ENCODE measurements around the gene AGAP5.

The AGAP5 gene

DNA sequence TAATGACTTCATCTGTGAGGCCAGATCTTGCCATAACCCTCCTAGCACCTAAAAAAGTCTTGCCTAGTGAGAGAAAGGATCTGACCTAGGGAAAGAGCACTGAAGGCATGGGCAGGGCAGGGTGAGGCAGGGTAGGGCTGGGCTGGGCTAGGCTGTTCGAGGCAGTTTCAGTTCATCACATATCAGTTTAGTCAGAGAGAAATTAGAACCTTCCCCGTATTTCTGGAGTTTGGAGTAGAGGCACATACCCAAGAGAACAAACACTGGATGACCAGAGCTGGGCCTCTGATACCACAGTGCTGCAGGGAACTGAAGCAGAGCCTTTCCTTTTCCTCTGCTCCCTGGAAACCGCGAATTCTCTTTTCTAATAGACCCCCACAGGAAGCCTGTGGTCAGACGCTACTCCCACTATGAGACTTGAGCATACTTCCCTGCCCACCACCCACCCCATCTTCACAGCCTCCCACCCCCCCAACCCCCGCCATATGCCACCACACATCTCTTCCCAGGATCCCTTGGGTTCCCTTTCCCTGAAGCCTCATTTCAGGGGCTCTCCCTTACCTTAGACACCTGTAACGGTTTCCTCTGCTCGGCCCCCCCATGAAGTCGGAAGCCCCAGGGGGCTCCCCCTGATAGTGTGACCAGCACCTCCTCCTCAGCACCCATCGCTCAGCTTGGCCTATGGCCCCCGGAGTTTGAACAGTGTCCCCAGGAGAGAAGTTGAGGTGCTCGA is 42.5 kb downstream of the AGAP5 start:
- DNase-seq (ENCODE audit: low spot score), result no peak

DNA sequence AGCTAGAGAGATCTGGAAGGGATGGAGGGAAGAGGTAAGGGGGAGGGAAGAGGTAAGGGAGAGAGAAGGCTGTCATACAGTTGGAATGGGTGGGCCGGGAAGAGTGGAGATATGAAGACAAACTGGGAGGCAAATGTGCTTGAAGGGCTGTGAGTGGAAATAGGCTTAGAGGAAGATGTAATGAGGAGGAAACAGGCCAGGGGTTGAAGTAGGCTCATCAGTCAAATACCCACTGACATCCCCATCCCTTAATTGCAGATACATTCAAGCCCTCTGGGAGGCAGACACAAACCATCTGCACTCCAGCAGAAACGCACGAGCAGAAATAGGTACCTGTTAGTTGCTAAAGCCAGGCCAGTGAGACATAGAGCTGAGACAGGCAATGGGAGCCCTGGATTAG is 44.2 kb downstream of the AGAP5 start:
- DNase-seq (ENCODE audit: low spot score), result no peak

DNA sequence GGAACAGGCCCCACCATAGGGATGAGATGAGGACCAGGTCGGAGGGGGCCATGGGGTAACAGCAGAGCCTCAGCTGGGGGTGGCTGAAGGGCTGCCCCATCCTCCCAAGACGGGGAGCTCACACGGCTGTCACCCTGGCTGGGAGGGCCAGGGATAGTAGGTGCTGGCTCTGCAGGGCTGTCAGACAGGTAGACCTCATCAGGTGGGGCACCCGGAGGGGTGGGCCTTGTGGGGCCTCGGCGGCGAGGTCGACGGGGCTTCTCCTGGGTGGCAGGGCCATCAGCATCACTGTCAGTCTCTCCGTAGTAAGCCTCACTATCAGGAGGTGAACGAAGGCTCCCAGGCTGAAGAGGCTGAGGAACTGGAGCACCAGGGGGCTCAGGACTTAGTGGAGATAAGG is 44.7 kb downstream of the AGAP5 start:
- no peak for DNase-seq (ENCODE audit: low spot score)

DNA sequence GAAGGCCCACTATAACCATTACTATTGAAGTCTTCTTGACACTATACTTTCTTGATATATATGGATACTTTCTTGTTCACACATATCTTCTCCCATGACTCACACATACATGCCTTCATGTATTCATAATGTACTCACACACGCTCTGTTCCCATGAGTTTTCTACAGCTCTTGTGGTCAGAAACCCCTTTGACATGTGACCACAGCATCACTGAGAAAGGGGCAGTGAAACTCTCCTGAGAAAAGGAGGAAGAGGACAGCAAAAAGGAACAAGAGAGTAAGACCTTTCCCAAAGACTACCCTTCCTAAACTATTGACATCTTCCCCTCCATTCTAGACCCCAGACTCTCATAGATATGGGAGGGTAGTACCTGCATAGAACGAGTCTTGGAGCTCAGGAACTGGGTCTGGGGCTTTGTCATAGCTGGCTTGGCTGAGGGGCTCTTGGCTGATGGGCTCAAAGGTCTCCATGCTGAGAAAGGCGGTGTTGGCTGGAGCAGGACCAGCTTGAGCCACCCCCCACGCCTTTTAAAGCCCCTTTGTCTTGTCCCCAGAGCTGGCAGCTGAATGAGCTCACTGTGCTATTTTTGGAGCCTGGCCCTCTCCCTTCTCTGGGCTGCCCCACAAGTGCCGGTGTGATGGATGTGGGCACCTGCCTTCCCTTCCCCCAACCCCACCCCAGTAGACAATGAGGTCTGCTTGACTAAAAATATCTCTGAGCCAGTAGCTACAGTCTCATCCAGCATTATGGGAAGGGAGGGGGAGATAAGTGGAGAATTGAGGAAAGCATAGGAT is 47.2 kb downstream of the AGAP5 start:
- no peak for DNase-seq (ENCODE audit: low spot score)

DNA sequence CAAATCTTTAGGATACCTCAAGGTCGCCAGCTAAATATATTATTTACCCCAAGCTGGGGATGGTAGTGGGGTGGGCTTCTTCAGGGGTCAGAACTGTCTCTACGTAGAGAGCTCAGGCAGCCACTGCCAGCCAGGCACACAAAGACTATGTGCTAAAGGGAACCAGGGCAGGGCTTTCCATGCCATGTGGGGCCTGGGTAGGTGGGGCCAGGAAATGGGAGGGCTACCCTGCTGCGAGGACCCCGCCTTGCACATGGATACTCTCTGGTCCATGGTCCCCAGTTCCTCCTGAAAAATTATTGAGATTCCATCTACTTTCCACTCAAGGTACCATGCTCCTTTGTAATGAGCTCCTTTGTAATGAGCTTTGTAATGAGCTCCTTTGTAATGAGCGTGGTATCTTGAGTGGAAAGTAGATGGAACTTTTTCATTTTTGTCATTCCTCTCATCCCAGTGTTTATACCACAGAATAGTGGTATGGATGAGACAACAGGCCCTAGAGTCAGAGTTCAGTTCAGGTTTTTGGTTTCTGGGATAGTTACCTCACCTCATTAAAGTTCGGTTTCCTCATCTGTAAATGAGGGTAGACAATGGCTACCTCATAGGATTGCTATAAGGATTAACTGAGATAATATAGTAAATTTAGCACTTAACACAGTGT is 47.9 kb downstream of the AGAP5 start:
- no peak for DNase-seq (ENCODE audit: low spot score)

DNA sequence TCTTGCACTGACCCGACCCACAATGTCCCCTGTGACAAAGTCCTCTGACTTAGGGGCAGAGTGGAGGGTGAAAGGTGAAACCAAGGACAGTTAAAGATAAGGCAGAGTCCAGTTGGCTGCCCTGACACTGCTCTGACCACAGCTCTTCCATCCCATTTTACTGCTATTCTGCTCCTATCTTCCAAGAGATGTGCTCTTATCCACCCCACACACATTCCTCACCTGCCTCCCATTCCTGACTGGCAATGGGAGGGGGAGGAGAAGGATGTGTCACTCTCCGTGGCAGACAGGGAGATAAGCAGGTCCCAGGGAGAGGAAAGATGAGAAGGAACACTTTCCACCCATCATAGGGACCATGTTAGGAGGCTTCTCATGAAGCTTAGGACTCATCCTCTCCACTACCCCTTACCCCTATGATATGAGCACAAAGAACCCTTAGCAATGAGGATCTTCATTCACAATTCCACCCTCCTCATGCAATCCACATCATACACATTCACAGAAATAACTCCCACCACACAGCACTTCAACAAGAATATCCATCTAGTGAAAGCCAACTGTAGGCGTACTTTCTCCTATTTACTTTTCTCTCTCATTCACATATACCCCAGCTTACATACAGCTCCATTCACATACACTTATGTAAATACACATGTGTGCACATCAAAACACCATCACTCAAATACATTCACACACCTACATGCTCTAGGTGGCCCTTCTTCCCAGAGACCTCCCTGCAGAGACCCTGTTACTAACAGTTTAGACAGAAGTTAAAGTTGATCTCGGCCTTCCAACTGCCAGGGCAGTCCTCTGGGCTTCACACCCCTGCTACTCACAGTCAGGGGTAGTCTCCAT is 48.7 kb downstream of the AGAP5 start:
- no peak for DNase-seq (ENCODE audit: low spot score)

DNA sequence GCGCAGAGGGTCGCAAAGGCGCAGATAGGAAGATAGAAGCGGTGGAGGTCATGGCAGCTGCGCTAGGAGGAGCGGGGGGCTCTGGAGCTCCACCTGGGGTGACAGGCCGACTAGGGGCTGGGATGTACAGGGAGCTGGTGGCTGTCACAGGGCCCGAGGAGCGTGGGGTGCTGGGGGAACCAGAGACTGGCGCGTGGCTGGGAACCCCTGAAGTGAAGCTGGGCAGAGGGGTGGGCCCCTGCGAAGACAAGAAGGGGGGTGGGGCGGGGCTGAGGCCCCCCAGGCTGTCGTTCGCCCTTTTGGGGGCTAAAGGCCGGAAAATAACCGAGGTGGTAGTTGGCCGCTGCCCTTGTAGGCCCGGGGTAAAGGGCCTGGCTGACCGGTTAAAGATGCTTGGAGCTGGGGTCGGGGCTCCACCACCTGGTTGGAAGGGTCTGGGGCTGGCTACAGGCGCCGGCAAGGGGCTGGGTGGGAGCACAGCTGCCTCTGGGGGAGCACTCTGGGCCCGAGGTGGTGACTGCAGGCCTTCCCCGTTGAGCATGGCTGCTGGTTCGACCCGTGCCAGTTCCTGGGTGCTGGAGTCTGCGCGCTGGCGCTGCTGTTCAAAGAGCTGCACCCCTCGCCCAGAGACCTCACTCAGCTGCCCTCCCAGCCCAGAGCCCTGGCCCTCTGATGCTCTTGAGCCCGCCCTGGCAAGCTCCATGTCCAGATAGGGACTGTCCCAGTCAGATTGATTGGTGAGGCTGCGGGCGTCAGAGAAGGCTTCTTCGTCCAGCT is 49.8 kb downstream of the AGAP5 start:
- peak; percentile 25 for DNase-seq (ENCODE audit: low spot score)

DNA sequence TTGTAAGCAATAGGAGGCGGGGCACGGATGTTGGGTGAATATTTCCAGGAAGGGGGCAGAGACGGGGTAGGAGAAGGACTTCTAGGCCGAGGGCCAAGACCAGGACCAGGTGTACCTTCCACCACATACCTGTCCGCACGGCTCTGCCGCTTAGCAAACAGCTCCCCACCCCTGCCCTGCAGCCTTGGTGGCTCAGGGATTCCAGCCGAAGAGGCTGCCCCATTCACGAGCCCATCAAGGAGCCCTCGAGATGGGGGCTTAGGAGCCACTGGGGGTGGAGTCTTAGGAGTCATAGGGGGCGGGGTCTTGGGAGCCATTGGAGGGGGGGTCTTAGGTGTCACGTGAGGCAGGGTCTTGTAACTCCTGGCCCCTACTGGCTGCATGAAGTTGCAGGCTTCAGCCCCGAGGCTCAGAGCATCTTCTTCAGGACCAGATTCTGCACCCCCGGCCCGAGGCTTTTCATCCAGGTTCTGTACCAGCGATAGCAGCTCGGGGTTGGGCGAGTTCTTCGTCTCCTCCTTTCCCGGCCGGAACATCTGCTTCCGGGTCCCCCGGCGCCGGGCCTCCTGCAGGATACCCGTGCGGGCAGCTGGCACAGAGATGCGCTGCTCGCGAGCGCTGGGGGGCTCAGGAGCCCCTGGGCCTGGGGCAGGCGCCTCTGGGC is 50.6 kb downstream of the AGAP5 start:
- peak; percentile 89 for DNase-seq (ENCODE audit: low spot score)

DNA sequence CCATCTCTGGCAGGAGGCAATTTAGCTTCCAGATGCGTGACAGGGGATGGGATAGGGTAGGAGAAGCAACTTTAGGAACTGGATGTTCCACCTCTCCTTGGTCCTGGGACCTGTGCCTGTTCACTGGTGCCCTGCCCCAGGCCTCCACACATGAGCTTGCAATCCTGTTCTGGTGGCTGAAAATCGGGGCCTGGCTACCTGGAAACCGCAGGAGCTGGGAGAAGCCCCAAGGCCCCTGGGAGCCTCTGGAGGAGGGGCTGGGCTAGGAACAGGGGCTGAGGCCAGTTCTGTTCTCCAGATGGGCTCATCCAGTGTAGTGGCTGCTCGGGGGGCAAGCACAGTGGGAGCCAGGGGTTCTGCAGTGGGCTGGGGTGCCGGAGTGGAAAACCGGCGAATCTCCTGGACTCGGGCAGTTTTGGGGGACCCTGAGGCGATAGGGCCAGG is 51.3 kb downstream of the AGAP5 start:
- no peak for DNase-seq (ENCODE audit: low spot score)

DNA sequence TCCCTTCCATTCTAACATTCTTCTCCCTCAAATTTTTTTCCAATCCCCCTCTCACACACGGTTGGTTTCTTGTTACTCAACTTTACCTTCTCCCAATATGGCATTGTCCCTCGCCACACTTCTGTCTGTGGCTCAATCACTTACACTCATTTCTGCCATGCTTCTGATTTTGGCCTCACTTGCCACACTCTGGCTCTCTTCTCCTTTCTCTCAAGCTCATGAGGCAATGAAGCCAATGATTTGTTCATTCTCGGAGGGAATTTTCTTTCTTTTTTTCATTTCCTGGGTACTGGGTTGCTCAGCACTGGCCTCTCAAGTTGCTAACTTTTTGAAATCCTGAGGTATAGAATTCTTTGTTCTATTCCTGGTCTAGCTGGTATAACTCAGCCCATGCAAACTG is 52.7 kb downstream of the AGAP5 start:
- DNase-seq (ENCODE audit: low spot score), result no peak

DNA sequence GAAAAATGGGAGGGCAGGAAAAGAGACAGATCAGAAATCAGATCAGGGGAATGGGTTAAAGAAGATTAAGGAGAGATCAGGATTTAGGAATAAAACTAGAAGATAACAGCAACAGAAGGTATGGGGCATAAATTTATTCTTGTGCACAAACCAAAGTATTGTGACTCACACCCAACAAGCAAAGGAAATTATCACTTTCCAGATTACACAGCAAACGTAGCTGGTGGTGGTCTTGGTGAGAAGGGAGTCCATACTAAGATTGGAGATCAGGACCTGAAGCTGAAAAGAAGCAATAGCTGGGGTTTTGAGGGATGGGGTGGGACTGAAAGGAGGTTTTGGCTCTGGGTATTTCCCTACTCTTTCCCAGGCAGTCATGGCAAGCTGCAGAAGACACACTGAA is 53.1 kb downstream of the AGAP5 start:
- no peak for DNase-seq (ENCODE audit: low spot score)

DNA sequence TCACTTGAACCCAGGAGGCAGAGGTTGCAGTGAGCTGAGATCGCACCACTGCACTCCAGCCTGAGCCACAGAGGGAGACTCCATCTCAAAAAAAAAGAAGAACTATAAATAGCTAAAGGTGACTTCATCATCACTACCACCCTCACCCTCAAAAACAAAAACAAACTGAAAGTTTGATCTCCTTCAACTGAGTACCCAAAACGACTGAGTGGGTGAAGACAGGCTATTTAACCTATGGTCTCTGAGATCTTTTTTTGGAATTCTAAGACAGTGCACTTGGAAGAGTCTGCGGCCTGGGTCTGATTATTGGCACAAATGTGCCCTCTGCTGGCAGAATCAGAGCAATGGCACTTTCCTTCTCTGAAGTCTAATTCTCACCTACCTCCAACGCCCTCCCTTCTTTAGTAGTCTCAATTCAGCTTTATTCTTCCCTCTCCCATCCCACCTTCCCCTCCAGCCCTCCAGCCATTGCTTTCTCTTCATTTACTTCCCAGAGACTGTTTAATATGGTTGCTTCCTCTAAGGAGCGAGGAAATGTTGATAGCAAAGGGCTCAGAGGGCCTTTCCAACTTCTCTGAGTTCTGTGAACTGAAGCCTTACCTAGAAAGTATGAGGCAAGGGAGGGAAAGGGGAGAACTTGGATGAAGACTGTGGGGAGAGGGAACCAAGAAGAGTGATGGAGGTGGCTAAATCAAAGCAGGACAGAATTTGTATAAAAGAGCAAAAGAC is 53.7 kb downstream of the AGAP5 start:
- DNase-seq (ENCODE audit: low spot score), result peak; percentile 72

DNA sequence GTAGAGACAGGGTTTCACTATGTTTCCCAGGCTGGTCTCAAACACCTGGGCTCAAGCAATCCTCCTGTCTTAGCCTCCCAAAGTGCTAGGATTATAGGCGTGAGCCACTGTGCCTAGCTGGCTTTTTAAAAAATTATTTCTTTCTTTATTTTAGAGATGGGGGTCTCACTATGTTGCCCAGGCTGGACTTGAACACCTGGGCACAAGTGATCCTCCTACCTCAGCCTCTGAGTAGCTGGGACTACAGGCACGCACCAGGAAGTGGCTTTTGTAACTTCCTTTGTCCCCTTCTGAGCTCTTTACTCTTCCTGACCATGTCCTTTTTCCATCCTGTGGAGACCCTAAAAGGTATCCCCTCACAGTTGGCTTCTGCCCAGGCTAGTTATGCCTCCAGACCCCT is 54.5 kb downstream of the AGAP5 start:
- no peak for DNase-seq (ENCODE audit: low spot score)

DNA sequence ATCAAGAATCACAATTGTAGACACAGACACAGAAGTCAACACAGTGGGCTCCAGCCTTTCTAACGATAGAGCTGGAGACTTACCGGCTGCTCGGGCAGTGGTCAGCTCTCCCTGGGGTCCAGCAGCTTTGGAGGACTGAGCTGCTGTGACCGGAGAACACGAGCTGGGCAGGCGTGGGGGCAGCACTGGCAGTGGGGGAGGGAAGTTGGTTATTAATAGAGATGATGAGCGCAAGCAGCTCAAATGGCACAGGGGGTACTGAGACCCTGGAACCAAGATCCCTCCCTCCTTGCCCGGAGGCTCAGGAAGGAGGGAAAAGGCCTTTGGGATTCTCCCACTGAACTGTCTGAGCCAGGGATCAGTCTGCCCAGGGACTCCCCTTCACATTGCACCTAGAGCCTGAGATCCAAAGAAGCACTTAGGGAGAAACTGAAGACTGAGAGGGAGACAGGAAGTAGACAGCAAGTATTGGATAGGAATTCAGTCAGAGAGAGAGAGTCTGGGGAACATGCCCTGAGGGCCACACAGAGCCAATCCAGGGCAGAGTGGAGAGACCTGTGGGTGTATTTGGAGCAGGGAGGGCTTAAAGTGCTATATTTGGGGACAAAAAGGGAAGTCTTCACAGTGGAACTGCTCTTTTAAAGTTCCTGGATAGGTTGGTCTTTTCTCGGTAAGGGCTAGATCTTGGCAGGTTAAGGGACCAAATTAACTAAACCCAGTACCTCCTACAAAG is 56.4 kb downstream of the AGAP5 start, which contains the start of gene MYOZ1:
Gene MYOZ1 (minus strand): TSS at position 147 of the 733 bp plus-strand sequence. CDS start 1,457 bp downstream, outside the sequence.
- no peak for DNase-seq (ENCODE audit: low spot score)

DNA sequence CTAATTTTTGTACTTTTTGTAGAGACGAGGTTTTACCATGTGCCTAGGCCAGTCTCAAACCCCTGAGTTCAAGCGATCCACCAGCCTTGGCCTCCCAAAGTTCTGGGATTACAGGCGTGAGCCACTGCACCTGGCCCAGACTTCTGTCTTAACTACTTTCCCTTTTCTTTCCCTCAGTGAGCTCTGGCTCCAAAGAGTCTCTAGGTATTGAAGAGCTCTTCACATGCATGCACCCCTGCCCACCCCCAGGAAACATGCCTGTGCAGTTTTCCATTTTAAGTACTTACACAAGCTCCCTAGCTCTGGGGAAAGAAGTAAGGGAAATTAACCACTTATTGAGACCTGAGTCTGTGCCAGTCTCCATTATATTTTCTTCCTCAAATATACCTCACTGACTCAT is 58.6 kb downstream of the AGAP5 start:
- DNase-seq (ENCODE audit: low spot score), result no peak

DNA sequence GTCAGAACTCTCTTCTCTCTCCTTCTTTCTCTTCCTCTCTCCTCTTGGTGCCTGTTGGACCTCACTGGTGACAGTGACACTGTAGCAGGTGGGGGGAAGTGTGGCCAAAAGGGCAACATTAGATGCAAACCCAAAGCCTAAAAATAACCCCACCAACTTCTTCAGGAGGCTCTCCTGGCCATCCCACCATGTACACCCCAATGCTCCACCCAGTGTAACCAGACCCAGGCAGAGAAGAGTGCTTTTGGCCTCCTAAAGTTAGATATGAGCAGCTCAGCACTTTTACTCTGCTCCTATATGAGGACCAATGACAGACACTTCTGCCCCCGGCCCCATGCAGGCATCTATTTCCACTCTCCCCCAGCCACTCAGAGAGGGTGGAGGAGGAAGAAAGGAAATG is 62.1 kb downstream of the AGAP5 start:
- DNase-seq (ENCODE audit: low spot score), result no peak

DNA sequence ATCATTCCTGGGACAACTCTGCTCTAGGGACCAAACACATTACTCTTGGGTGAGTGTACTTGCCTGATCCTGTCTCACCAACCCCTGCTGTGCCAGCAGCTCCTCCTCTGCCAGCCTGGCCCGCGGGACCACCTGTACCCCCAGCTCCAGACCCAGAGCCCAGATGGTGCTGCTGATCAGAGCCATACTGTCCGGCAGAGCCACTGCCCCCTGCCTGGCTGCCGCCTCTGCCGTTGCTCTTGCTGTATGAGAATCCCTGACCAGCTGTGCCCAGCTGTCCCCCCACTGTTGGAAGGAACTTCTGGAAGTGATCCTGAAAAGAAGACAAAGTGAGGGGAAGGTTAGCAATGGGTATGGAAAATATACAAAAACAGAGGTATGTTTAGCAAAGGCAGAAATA is 63.5 kb downstream of the AGAP5 start:
- no peak for DNase-seq (ENCODE audit: low spot score)

DNA sequence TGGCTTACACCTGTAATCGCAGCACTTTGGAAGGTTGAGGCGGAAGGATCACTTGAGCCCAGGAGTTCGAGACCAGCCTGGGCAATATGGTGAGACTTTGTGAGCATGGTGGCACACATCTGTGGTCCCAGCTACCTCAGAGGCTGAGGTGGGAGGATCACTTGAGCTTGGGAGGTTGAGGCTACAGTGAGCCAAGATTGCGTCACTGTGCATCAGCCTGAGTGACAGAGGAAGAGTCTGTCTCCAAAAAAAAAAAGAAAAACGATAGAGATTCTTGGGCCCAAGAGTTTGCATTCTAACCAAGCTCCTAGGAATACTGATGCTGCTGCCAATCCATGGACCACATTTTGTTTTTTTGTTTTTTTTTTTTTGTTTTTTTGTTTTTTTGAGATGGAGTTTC is 68.7 kb downstream of the AGAP5 start:
- DNase-seq (ENCODE audit: low spot score), result no peak

DNA sequence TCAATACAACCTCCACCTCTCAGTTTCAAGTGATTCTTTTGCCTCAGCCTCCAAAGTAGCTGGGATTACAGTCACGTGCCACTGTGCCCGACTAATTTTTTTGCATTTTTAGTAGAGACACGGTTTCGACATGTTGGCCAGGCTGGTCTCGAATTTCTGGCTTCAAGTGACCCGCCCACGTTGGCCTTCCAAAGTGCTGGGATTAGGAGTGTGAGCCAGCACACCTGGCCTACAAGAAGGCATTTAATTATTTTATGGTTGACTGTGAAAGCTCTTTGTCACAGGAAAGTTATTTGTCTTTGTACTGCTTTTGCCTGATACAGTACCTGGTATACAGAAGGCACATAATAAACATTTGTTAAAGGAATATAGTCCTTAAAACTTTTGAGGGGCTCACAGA is 69.5 kb downstream of the AGAP5 start:
- DNase-seq (ENCODE audit: low spot score), result no peak
